Urinary bladder (tissue), 4 donors: ENCODE results near the gene SFTPD. TPM values are rescaled to one million over a fixed set of nuclear protein-coding genes. Genes with fewer than 3 reads are reported as not detected.
"Not testable (repeated sequence)": the region's sequence is repeated elsewhere in the genome, so short reads cannot be mapped to it uniquely, and the experiment has no call there.

ENCODE experiments used
- DNase-seq: peaks from one replicate; pipeline ENCODE4 v3.0.0-alpha.2; 2015; ENCODE audit errors: extremely low spot score
- H3K27ac ChIP-seq: one replicate; pipeline ENCODE4 v1.5.1; 2013; ENCODE audit warnings: low read depth, mild to moderate bottlenecking, moderate library complexity
- H3K36me3 ChIP-seq: one replicate; pipeline ENCODE4 v1.6.1; 2013; ENCODE audit warnings: mild to moderate bottlenecking, moderate library complexity; ENCODE audit not compliant: insufficient read depth
- H3K4me1 ChIP-seq: one replicate; pipeline ENCODE4 v1.6.1; 2013; ENCODE audit warnings: mild to moderate bottlenecking, moderate library complexity; ENCODE audit not compliant: insufficient read depth
- H3K4me3 ChIP-seq: one replicate; pipeline ENCODE4 v1.5.1; 2013; ENCODE audit warnings: low read depth, low read length
- WGBS: extraction: QIAGEN DNeasy Blood & Tissue Kit; methylation state at CpG from one replicate; pipeline ENCODE4 v1.1.7; 2013; 5-methylcytosine and 5-hydroxymethylcytosine counted together
- polyA plus RNA-seq: library from polyadenylated mRNA; stranded (reverse); fragments of 200-250 nt; gene quantifications from one replicate; pipeline ENCODE4 v1.2.3, GENCODE V29; 2013
- total RNA-seq: library from RNA; depleted of rRNA; stranded (reverse); fragments of >200 nt; gene quantifications from one replicate; pipeline ENCODE4 v1.2.3, GENCODE V29; 2014
- donor health status: healthy with polysubstance abuse.
- donor health status: healthy.

The SFTPD gene
- total and polyA plus RNA-seq, 2 donors, result 0.47 TPM; not detected in 1

- Histone ChIP-seq H3K36me3 (no peaks in the 10 kb centered on the region), H3K27ac (no peak overlapping the region), H3K4me1 (no peaks in the 10 kb centered on the region), H3K4me3 (no peak overlapping the region)
- 74% methylated on average over 7 of the region's 7 CpGs for WGBS
- DNase-seq, result no peak
Measured at GRCh38 chr10:79926037-79926436, 22.9 kb downstream of the SFTPD start.

GRCh38 chr10:79925614-79926013, 23.3 kb downstream of the SFTPD start:
- H3K4me1 ChIP-seq, result no peaks in the 10 kb centered on the region
- WGBS, result 37% methylated on average over 3 of the region's 3 CpGs
- no peak overlapping the region for H3K27ac ChIP-seq
- no peak overlapping the region for H3K4me3 ChIP-seq
- no peak for DNase-seq
- no peaks in the 10 kb centered on the region for H3K36me3 ChIP-seq

- WGBS, result 95% methylated on average over 8 of the region's 8 CpGs
- no peak for DNase-seq
- no peaks in the 10 kb centered on the region for H3K4me1 ChIP-seq
- H3K4me3 ChIP-seq, result no peak overlapping the region
- H3K36me3 ChIP-seq, result no peaks in the 10 kb centered on the region
- no peak overlapping the region for H3K27ac ChIP-seq
Measured at GRCh38 chr10:79923669-79924068, 25.2 kb downstream of the SFTPD start.

GRCh38 chr10:79923145-79923544, 25.8 kb downstream of the SFTPD start:
- no peak overlapping the region for H3K4me3 ChIP-seq
- no peaks in the 10 kb centered on the region for H3K4me1 ChIP-seq
- H3K36me3 ChIP-seq, result no peaks in the 10 kb centered on the region
- H3K27ac ChIP-seq, result no peak overlapping the region
- WGBS, result 98% methylated on average over 3 of the region's 3 CpGs
- DNase-seq, result no peak

- not testable (repeated sequence) for H3K4me3 ChIP-seq, DNase-seq, H3K36me3 ChIP-seq, H3K4me1 ChIP-seq, H3K27ac ChIP-seq
- 90% methylated on average over 6 of the region's 6 CpGs for WGBS
Measured at GRCh38 chr10:79922011-79922412, 26.9 kb downstream of the SFTPD start.

GRCh38 chr10:79915838-79916237, 33.1 kb downstream of the SFTPD start:
- DNase-seq, H3K4me3 ChIP-seq, H3K27ac ChIP-seq, H3K4me1 ChIP-seq, H3K36me3 ChIP-seq: not testable (repeated sequence)
- WGBS, result 95% methylated on average over 2 of the region's 2 CpGs

- H3K36me3 ChIP-seq, H3K4me1 ChIP-seq, DNase-seq, H3K27ac ChIP-seq, H3K4me3 ChIP-seq: not testable (repeated sequence)
- WGBS, result 61% methylated on average over 1 of the region's 1 CpG
Measured at GRCh38 chr10:79914512-79914911, 34.4 kb downstream of the SFTPD start.

- Histone ChIP-seq H3K36me3 (no peaks in the 10 kb centered on the region), H3K27ac (no peak overlapping the region), H3K4me1 (no peaks in the 10 kb centered on the region), H3K4me3 (no peak overlapping the region)
- 94% methylated on average over 2 of the region's 2 CpGs for WGBS
- no peak for DNase-seq
Measured at GRCh38 chr10:79910836-79911235, 38.1 kb downstream of the SFTPD start.

GRCh38 chr10:79910344-79910743, 38.6 kb downstream of the SFTPD start:
- no peak overlapping the region for H3K4me3 ChIP-seq
- no peak overlapping the region for H3K27ac ChIP-seq
- DNase-seq, result no peak
- WGBS, result 73% methylated on average over 3 of the region's 3 CpGs
- H3K4me1 ChIP-seq, result no peaks in the 10 kb centered on the region
- no peaks in the 10 kb centered on the region for H3K36me3 ChIP-seq

- Histone ChIP-seq H3K36me3 (no peaks in the 10 kb centered on the region), H3K4me3 (peak overlapping the region; percentile 51), H3K27ac (peak overlapping the region; percentile 27), H3K4me1 (no peaks in the 10 kb centered on the region)
- no peak for DNase-seq
- WGBS, result 23% methylated on average over 10 of the region's 10 CpGs
Measured at GRCh38 chr10:79905322-79906314, 43.3 kb downstream of the SFTPD start.

- H3K36me3 ChIP-seq, result no peaks in the 10 kb centered on the region
- H3K4me1 ChIP-seq, result no peaks in the 10 kb centered on the region
- under 1% methylated on average over 58 of the region's 58 CpGs for WGBS
- DNase-seq, result peak; percentile 31
- H3K4me3 ChIP-seq, result peak overlapping the region; percentile 51
- peak overlapping the region; percentile 42 for H3K27ac ChIP-seq
Measured at GRCh38 chr10:79904671-79905321, 44.1 kb downstream of the SFTPD start.

- not testable (repeated sequence) for H3K27ac ChIP-seq, DNase-seq, H3K36me3 ChIP-seq, H3K4me1 ChIP-seq, H3K4me3 ChIP-seq
- 69% methylated on average over 1 of the region's 1 CpG for WGBS
Measured at GRCh38 chr10:79901571-79901970, 47.3 kb downstream of the SFTPD start.

GRCh38 chr10:79898597-79899325, 50.1 kb downstream of the SFTPD start:
- Histone ChIP-seq H3K27ac (no peak overlapping the region), H3K4me3 (no peak overlapping the region), H3K4me1 (no peaks in the 10 kb centered on the region), H3K36me3 (no peaks in the 10 kb centered on the region)
- no peak for DNase-seq
- WGBS, result 54% methylated on average over 3 of the region's 3 CpGs
